GM19025 (cell line): ENCODE data around the gene PELI2.

Source experiments
- ATAC-seq: cut with Tn5 transposase; IDR thresholded peaks from one replicate; pipeline ENCODE4 v1.9.1; 2021; ENCODE audit warnings: mild to moderate bottlenecking, low read depth, moderate library complexity; ENCODE audit not compliant: unreplicated experiment

Gene PELI2

GRCh38 chr14:56199095-56199981 lies 81.1 kb downstream of the PELI2 start:
- peak; percentile 49 for ATAC-seq

GRCh38 chr14:56199982-56200577 lies 81.9 kb downstream of the PELI2 start:
- ATAC-seq, result peak; percentile 56

DNA sequence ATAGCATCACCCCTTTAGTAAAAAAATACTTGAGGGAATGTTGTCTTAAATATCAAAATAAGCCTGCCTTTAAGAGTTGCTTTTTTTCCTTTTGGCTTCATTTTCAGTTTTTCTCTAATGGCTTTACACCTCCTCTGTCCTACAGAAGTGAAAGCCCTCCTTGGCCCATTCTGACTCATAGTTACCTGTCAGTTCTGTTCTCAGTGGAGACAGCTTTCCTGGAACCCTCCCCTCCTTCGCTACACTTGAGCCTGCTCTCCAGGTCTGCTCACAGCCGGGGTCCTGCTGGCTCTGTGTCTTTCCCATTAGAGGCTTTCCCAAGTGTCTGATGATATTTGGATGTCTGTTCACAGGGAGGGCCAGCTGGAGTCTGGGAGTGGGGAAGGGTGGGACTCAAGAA lies 84.0 kb downstream of the PELI2 start:
- peak; percentile 31 for ATAC-seq

GRCh38 chr14:56205881-56206280 lies 87.7 kb downstream of the PELI2 start:
- no peak for ATAC-seq

GRCh38 chr14:56206596-56206995 lies 88.4 kb downstream of the PELI2 start:
- ATAC-seq, result no peak

GRCh38 chr14:56207626-56208292 lies 89.5 kb downstream of the PELI2 start:
- ATAC-seq, result no peak

DNA sequence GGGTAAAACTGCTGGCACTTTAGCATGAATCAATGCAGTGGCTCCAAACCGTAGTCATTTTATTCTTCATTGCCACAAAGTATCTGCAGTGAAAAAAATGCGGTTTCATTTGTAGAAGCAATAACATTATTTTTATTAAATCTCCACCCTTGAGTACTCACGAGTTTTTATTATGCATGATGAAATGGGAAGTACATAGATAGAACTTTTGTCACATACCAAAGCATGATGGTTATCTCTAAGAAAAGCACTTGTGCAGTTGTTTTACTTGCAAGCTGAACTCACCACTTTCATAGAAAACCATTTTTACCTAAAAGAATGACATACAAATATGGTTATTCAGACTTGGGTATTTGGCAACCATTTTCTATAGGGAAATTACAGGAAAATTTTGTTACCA lies 90.3 kb downstream of the PELI2 start:
- ATAC-seq, result no peak

DNA sequence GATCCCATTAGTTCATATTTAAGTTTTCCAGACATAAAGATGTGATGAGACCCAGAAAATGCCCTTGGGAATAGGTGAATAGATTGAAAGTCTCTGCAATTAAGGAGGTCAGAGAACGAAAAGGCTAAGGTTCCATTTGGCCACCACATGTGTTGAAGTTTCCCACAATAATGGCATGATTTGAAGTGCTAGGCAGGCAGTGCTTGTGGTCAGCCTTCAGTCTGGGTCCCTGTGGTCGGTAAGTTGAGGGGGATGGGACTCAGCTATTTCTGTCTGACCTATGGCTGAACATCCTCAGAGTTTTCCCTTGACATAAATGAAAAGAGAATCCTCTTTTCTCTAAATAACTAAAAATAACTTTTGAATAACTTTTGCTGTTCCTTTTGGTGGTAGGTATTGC lies 92.4 kb downstream of the PELI2 start:
- no peak for ATAC-seq

GRCh38 chr14:56211084-56211483 lies 92.9 kb downstream of the PELI2 start:
- ATAC-seq, result no peak

GRCh38 chr14:56211844-56212243 lies 93.6 kb downstream of the PELI2 start:
- ATAC-seq, result no peak

DNA sequence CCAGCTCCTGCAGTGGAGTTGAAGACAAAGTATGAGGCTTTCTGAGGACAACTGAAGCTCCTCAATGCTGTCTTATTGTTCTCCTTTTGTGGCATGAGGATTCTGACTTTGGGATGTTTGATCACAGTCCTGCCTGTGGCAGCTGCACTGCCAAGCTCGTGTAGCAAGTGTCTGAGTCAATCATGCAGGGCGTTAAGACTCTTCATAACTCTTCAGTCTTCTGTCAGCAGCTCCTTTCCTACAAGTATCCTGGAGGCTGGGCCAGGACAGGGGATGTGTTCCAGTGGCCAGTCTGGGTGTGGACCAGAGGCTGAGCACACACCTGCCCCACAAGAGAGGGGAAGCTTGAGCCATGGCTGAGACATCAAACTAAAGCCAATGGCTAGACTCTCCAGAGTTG lies 94.3 kb downstream of the PELI2 start:
- no peak for ATAC-seq

DNA sequence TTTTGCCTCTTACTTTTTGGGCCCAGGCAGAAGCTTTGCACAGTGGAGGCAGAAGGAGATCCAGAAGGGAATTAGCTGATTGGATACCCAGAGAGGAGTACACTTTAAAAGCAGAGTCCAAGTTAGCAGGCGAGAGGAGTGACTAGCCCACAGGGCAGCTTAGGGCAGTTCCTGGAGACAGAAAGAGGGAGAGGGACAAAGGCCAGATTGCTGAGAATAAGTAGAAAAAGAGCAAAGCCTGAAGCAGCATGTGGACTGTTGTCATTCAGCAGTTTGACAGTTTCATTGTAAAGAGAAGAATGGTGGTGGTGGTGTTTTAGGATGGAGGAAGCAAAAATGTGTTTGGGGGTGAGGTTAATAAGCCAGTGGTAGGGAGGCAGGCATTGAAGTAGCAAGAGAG lies 95.1 kb downstream of the PELI2 start:
- ATAC-seq, result no peak

- ATAC-seq, result no peak
These were observed 97.0 kb downstream of the PELI2 start for GRCh38 chr14:56215180-56215579.

- no peak for ATAC-seq
These were observed 98.6 kb downstream of the PELI2 start for GRCh38 chr14:56216626-56217379.

DNA sequence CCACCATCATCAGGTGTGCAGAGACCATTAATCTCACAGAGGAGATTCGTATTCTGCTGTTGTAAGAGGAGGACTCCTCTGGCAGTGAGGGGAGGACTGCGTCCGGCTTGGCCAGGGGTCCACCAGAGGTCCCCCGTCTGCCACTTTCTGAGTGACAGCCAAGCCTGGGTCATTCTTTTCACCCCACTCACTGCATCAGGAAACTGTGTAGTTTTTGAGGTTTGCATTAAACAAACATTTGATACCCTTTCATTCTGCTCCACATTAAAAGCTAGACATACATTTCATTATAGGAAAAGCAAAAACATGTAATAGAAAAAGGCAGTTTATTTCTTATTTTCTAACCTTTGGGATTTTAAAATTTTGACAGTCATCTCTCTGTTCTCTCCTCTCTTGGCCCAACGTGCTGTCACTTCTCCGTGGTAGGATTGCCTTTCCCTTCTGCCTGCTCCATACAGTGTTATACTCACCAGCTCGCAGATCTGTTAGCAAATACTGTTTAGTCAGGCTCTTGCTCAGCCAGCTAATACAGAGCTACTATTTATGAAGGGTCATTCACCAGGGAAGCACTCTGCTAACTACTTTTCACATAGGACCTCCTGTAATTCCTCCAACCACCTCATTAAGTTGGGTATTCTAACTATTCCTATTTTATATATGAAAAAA lies 99.3 kb downstream of the PELI2 start:
- no peak for ATAC-seq

- ATAC-seq, result no peak
These were observed 101.6 kb downstream of the PELI2 start for GRCh38 chr14:56219666-56220413.

- ATAC-seq, result no peak
These were observed 103.3 kb downstream of the PELI2 start for GRCh38 chr14:56221382-56222128.

- no peak for ATAC-seq
These were observed 106.0 kb downstream of the PELI2 start for GRCh38 chr14:56224229-56224628.
